HL-60 (cell line): ENCODE data around the gene GABRA4.

ENCODE experiments used
- DNase-seq, 2 experiments: peaks; one replicate each; pipeline ENCODE4 v3.0.0-alpha.2; 2010 to 2020; ENCODE audit warnings: low read depth in 1 of 2, low spot score in 1 of 2
- H3K27ac ChIP-seq: fragments of 250-450 bp; sonication (Bioruptor Pico); replicated peaks from 2 replicates; pipeline ENCODE4 v1.5.1; 2020; ENCODE audit warnings: mild to moderate bottlenecking, moderate library complexity
- H3K27me3 ChIP-seq: fragments of 250-450 bp; sonication (Bioruptor Pico); 2 replicates; pipeline ENCODE4 v1.5.1; 2021; ENCODE audit warnings: mild to moderate bottlenecking, moderate library complexity; ENCODE audit not compliant: insufficient read depth, poor library complexity, severe bottlenecking
- H3K4me3 ChIP-seq: replicated peaks from 2 replicates; pipeline ENCODE4 v1.5.1; 2011; ENCODE audit warnings: mild to moderate bottlenecking, control low read depth, low read length; ENCODE audit not compliant: insufficient read depth
- CTCF ChIP-seq: IDR thresholded peaks from one replicate; pipeline ENCODE4 v1.5.1; 2011; ENCODE audit warnings: low read length, control low read depth, inconsistent platforms; ENCODE audit not compliant: insufficient read depth
- GABPA ChIP-seq: IDR thresholded peaks from 2 replicates; pipeline ENCODE4 v1.6.1; 2012; ENCODE audit warnings: low read depth
- POLR2AphosphoS5 ChIP-seq: IDR thresholded peaks from 2 replicates; pipeline ENCODE4 v1.6.1; 2012; ENCODE audit warnings: low read depth
- SPI1 ChIP-seq: IDR thresholded peaks from 2 replicates; pipeline ENCODE4 v1.6.1; 2012; ENCODE audit warnings: low read depth, mild to moderate bottlenecking, borderline replicate concordance
- TF ChIP-seq, protein P1 (sequence below): IDR thresholded peaks from 2 replicates; pipeline ENCODE4 v1.6.1; 2012; ENCODE audit warnings: low read depth; ENCODE audit not compliant: insufficient replicate concordance

GABRA4 gene

GRCh38 chr4:46954643-46955042 is 38.7 kb downstream of the GABRA4 start:
- H3K27me3 ChIP-seq, result no peaks in the 10 kb centered on the region
- no peak for TF ChIP-seq SPI1
- TF ChIP-seq CTCF, result no peak
- no peak for TF ChIP-seq POLR2AphosphoS5
- TF ChIP-seq GABPA, result no peak
- TF ChIP-seq, protein P1, sequence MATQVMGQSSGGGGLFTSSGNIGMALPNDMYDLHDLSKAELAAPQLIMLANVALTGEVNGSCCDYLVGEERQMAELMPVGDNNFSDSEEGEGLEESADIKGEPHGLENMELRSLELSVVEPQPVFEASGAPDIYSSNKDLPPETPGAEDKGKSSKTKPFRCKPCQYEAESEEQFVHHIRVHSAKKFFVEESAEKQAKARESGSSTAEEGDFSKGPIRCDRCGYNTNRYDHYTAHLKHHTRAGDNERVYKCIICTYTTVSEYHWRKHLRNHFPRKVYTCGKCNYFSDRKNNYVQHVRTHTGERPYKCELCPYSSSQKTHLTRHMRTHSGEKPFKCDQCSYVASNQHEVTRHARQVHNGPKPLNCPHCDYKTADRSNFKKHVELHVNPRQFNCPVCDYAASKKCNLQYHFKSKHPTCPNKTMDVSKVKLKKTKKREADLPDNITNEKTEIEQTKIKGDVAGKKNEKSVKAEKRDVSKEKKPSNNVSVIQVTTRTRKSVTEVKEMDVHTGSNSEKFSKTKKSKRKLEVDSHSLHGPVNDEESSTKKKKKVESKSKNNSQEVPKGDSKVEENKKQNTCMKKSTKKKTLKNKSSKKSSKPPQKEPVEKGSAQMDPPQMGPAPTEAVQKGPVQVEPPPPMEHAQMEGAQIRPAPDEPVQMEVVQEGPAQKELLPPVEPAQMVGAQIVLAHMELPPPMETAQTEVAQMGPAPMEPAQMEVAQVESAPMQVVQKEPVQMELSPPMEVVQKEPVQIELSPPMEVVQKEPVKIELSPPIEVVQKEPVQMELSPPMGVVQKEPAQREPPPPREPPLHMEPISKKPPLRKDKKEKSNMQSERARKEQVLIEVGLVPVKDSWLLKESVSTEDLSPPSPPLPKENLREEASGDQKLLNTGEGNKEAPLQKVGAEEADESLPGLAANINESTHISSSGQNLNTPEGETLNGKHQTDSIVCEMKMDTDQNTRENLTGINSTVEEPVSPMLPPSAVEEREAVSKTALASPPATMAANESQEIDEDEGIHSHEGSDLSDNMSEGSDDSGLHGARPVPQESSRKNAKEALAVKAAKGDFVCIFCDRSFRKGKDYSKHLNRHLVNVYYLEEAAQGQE, result no peak
- DNase-seq, result no peak
- no peak overlapping the region for H3K27ac ChIP-seq
- no peak overlapping the region for H3K4me3 ChIP-seq

DNA sequence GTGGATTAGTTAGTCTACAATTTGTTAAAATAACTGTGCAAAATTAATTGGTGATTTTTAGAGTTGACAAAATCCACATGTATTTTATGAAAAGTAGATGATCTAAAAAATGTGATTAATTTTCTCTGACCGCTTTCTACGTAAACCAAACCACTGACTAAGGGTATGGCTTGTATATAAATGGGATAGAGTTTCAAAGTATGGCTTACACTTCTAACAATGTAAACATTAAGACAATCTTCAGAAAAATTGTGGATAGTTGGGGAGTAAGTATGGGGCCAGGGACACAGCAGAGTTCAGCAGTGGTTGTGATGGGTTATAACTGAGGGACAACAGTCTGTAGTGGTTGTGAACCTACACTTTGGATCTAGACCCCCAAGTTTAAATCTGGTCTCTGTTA is 39.8 kb downstream of the GABRA4 start:
- no peak for TF ChIP-seq CTCF
- no peak for TF ChIP-seq GABPA
- TF ChIP-seq, protein P1, result no peak
- no peak for TF ChIP-seq POLR2AphosphoS5
- no peak for TF ChIP-seq SPI1
- Histone ChIP-seq H3K27me3 (no peaks in the 10 kb centered on the region), H3K27ac (no peak overlapping the region), H3K4me3 (no peak overlapping the region)
- no peak for DNase-seq

- Histone ChIP-seq H3K4me3 (no peak overlapping the region), H3K27ac (no peak overlapping the region), H3K27me3 (no peaks in the 10 kb centered on the region)
- no peak for TF ChIP-seq SPI1
- TF ChIP-seq POLR2AphosphoS5, result no peak
- TF ChIP-seq GABPA, result no peak
- TF ChIP-seq, protein P1, result no peak
- no peak for TF ChIP-seq CTCF
- DNase-seq, result no peak
Observed at GRCh38 chr4:46952451-46952850, 40.9 kb downstream of the GABRA4 start.
